H4 (cell line): ENCODE results near the gene RNASE7. TPM values are rescaled to one million over a fixed set of nuclear protein-coding genes. Genes with fewer than 3 reads are reported as not detected.
"Not testable (repeated sequence)": the region's sequence is repeated elsewhere in the genome, so short reads cannot be mapped to it uniquely, and the experiment has no call there.

Experiments
- DNase-seq: peaks from one replicate; pipeline ENCODE4 v3.0.0-alpha.2; 2015; ENCODE audit warnings: low spot score
- total RNA-seq: library from RNA; depleted of rRNA; stranded (reverse); fragments of >200 nt; shearing (Covaris generic); gene quantifications from 2 replicates; pipeline ENCODE4 v1.2.3, GENCODE V29; 2014; rRNA removed

RNASE7 gene, protein sequence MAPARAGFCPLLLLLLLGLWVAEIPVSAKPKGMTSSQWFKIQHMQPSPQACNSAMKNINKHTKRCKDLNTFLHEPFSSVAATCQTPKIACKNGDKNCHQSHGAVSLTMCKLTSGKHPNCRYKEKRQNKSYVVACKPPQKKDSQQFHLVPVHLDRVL
- total RNA-seq = not detected in 2 replicates

GRCh38 chr14:21041676-21042433, at the start of gene RNASE7:
RNASE7 (plus strand) TSS chr14:21042362; CDS start chr14:21042993, 631 bp downstream.
- DNase-seq = no peak

DNA sequence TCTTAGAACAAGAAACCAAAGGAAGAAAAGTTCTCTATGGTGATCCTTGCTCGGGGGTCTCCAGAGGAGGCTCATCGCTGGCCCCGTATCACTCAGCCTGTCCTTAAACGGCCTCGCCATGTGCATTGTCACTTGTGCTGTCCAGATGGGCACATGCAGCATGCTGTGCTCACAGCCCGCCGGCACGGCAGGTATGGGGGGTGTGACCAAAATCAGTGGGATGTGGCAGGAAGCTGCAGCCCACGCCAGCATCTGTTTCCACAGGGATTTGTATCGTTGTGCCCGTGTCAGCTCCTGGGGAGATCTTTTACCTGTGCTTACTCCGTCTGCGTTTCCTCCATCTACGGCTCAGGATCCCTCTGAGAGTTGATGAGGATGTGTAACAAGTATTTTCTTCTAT, 45.6 kb upstream of the RNASE7 start:
- DNase-seq = no peak

DNA sequence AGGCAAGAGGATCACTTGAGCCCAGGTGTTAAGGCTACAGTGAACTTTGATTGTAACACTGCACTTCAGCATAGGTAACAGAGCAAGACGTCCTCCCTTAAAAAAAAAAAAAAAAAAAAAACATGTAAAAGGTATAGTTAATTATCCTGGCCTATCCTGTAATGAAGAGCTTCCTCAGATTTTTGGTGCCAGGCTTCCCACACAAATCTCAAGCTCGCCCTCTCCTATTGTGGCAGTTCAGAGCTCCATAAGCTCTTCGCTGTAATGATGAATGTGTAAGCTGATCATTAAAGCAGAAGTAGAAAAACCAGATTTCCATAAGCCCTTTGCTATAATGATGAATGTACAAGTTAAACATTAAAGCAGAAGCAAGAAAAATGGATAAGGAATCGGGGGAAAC, 45.0 kb upstream of the RNASE7 start:
- no peak for DNase-seq

DNA sequence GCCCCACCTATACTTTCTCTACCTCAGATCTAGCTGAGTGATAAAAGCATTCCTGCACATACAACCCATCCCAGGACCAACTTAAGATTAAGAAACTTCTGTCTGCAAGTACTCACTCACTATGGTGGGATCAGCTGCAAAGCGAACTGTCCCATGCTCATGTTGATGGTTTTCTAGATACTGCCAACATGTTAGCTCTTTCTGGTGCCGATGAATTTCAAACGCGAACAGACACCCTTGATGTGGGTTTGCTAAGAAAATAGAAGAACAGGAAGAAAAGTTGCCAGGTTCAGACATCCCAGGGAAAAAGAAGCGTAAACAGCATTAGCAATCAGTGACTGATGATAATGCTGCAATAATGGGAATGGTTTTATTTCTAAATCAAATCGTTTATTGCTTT, 44.6 kb upstream of the RNASE7 start:
- DNase-seq = no peak

GRCh38 chr14:20998139-20998538, 44.0 kb upstream of the RNASE7 start:
- no peak for DNase-seq

DNA sequence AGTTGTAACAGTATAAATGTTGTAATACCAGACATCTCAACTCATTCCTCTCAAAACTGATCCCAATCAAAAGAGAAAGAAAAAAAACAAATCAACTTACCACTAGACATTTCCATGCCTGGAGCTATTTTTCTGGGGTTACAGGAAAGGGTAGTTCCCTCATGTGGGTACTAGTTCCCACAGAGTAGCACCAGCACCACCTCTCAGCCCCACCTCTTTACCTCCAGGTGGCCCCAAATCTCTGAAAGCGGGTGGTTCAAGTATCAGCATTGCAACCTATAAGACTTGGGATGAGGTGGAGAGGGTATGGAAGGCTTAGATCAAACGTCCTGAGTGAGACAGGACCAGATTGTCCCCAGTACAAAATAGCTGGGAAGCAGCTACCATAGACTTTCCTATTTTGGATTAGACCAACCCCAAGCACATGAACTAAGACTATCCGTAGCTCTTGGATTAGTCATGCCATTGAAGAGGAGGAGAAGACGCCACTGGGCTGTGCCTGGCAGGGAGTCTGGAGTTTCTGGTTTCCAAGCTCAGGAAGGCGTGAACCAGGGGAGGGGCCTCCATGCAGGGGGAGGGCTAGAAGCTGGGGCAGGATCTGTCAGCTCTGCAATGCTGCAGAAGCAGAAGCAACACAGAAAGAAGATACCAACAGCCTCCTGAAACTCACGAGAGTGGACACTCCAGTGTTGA, 43.3 kb upstream of the RNASE7 start, which contains the start of gene SLC39A2:
SLC39A2 (plus strand) TSS at position 620 of the 693 bp plus-strand sequence. CDS start 154 bp downstream, outside the sequence.
- peak; percentile 24 for DNase-seq

DNA sequence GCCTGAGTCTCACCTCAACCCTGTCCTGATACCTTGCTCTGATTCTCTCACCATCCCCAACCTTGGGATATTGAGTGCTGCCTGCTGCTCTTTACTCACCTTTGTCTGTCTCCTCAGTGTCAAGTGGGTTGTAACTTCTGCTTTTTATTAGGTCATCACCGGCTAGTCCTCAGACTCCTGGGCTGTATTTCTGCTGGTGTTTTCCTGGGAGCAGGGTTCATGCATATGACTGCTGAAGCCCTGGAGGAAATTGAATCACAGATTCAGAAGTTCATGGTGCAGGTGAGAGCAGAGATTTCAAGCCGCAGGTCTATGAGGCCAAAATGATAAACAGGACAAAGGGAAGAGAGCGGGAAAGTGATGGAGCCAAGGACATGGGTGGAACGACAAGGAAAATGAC, 42.6 kb upstream of the RNASE7 start:
- DNase-seq = no peak

GRCh38 chr14:21001218-21001617, 40.9 kb upstream of the RNASE7 start:
- DNase-seq = no peak

- DNase-seq = no peak
Measured at GRCh38 chr14:21003788-21004346, 38.3 kb upstream of the RNASE7 start.

- DNase-seq = not testable (repeated sequence)
Measured at GRCh38 chr14:21009721-21010120, 32.4 kb upstream of the RNASE7 start.

- DNase-seq = no peak
Measured at GRCh38 chr14:21011136-21011535, 31.0 kb upstream of the RNASE7 start.

DNA sequence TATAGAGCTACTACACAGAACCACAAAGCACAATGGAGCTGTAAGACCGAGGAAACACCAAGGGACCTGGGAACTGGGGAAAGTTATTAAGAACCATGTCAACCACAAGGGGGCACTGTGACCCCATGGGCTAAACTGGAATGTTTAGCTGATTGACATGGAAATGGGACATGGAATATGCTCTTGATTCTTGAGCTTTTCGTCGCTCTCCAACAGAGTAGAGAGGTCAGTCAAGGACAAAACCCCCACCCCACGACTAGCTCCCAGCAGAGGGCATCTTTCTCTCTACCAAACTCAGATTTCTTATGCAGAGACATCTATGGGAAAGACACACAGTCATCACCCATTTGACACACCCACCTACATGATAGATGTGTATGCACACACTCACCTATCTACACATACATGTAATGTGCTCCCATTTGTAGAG, 27.4 kb upstream of the RNASE7 start:
- DNase-seq = peak; percentile 76

GRCh38 chr14:21015312-21015711, 26.9 kb upstream of the RNASE7 start:
- no peak for DNase-seq

- DNase-seq = no peak
Measured at GRCh38 chr14:21016413-21017190, 25.6 kb upstream of the RNASE7 start.

GRCh38 chr14:21017528-21018245, 24.5 kb upstream of the RNASE7 start:
- no peak for DNase-seq

GRCh38 chr14:21018286-21018685, 23.9 kb upstream of the RNASE7 start:
- DNase-seq = no peak

DNA sequence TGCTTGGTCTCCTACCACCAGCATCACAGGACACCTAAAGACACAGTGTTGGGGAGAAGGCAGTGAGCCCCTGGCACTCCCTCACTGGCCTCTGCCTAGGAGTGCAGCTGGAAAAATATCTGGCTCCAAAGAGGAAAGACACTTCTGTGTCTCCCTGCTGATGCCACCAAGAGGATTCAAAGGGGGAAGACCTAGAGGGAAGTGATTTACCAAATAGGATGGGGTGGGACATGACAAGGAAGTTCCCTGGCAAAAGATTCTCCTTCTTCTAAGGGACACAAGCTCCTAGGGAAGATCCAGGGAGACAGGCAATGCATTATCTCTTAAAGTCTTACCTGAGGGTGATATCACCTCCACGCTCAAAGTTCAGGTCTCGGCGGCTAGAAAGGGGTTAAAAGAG, 23.4 kb upstream of the RNASE7 start:
- DNase-seq = no peak

DNA sequence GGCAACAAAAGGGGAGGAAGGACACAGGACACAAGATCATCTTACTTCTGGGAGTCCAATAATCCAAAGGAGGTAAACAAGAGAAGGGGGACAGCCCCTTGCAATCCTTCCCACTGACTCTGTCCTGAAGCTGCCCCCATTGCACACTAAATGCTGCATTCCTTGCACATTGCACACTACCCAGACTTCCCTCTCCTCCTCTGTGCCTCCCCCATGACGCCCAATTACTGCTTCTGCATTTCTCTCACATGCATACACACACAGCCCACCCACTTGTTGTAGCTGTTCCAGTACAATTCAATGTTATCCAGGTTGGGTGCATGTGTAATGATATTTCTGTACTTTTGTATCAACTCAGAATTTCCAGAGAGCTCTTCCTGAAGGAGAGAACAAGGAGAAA, 22.8 kb upstream of the RNASE7 start:
- no peak for DNase-seq

DNA sequence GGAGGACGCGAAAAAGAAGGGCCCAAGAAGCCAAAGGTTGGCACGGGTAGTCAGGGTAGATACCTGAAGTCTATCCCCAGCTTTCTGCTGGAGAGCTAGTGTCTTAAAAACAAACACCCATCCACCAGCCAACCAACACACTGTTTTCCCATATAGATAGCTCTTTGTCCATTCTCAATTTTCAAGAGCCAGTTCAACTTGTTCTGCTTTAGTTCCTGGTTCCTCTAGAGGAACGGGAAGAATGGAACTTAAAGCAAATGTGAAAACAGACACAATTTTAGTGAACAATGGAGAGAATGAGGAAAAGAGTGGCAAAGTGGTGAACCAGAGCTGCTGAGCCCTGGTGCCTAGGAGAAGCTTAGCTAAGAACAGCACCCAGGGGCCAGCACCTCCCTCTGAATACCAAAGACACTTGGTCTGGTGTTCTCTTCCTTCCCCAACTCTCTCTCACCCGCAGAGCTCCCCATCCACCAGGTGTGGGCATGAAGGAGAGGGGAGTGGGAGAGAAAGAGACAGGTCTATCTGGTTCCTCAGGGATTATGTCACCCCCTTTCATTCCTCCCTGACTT, 21.1 kb upstream of the RNASE7 start:
- DNase-seq = no peak

- no peak for DNase-seq
Measured at GRCh38 chr14:21022686-21023085, 19.5 kb upstream of the RNASE7 start.

DNA sequence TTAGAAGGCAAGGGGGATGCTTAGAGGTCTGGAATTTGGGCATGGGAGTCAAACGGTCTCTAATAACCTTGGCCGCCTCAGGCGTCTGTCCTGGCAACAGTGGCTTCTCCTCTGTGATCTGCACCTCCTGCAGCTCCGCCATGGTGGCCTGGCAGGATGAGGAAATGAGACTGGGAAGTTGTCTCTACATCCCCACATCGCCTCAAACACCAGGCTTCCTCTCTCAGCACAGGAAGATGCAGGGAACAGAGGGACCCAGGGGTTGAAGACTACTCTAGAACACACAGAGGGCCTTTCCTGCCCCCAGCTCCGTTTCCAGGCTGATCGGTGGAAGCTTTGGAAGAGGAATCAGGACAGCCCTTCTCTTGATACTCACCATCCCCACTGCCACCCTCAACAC, 19.0 kb upstream of the RNASE7 start:
- DNase-seq = no peak
